Measurements from ENCODE around the gene CMIP.
"Not testable (repeated sequence)": the region's sequence is repeated elsewhere in the genome, so short reads cannot be mapped to it uniquely, and the experiment has no call there.

The CMIP gene

DNA sequence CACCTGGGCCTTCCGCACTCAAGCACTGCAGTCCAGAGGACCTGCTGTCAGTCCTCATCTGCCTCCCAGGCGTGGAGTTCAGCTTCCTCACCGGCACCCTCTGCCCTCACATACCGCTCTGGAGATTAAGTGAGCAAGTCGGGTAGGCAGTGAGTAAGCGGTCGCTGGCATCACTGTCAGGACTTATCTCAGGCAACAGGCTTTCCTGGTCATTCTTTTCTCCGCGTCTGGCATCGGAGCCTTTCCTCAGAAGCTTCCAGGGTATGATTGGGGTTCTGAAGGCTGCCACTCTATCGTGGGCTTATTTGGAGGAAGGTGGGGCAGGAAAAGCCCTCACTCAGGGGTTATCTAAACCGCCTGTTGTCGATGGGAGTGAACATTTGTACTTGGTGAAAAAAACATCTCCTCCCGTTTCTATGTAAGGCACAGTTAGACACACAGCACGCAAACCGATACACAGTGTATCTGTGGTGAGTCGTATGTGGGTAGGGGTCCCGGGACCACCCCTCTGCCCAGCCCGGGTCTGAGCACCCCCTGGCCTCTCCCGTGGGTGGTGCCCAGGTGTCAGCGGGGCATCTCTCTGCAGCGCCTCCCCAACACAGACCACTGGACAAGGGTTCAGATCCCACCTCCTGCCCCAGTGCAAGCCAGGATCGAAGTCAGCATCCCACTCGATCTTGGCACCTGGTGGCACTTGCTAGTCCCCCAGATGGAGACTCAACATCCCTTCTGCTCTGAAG lies 242.0 kb downstream of the CMIP start:
- no peaks in the 10 kb centered on the region for H3K27me3 ChIP-seq (ENCODE audit: control insufficient read depth in 2 of 2, insufficient read depth in 2 of 2, low read length in 2 of 2)
- H3K36me3 ChIP-seq (ENCODE audit: control insufficient read depth in 2 of 2, insufficient read depth in 2 of 2, low read length in 2 of 2) = peaks cover 5 to 25% of the 10 kb centered on the region in 2 donors
- no peaks in the 10 kb centered on the region for H3K9me3 ChIP-seq (ENCODE audit: control insufficient read depth in 2 of 2, low read length in 2 of 2)
- no peak overlapping the region for H3K4me3 ChIP-seq (ENCODE audit: low read length in 2 of 2)
- no peak overlapping the region for H3K9ac ChIP-seq (ENCODE audit: low read depth in 1 of 2, low read length in 2 of 2)
- H3K27ac ChIP-seq (ENCODE audit: low read depth in 2 of 2, low read length in 2 of 2) = no peak overlapping the region
- no peaks in the 10 kb centered on the region for H3K4me1 ChIP-seq (ENCODE audit: control insufficient read depth in 2 of 2, insufficient read depth in 2 of 2, low read length in 2 of 2)

DNA sequence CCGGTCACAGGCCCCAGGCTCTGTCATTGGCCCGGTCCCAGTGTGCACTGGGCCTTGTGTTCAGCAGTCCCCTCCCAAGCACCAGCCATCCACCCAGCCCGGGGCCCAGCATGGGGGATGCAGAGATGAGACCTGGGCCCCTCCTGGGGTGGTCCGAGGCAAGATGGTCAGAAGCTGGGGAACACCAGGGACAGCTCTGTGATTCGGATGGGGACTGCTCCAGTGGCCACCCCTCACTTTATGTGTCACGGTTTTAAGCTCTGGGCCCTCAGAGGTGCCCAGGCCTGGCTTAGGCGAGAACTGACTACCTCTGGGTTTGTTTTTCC lies 242.5 kb downstream of the CMIP start:
- Histone ChIP-seq H3K4me3 (ENCODE audit: low read length in 2 of 2) (no peak overlapping the region), H3K9ac (ENCODE audit: low read depth in 1 of 2, low read length in 2 of 2) (no peak overlapping the region), H3K27ac (ENCODE audit: low read depth in 2 of 2, low read length in 2 of 2) (no peak overlapping the region), H3K27me3 (ENCODE audit: control insufficient read depth in 2 of 2, insufficient read depth in 2 of 2, low read length in 2 of 2) (no peaks in the 10 kb centered on the region), H3K36me3 (ENCODE audit: control insufficient read depth in 2 of 2, insufficient read depth in 2 of 2, low read length in 2 of 2) (peaks cover 10 to 27% of the 10 kb centered on the region in 2 donors), H3K4me1 (ENCODE audit: control insufficient read depth in 2 of 2, insufficient read depth in 2 of 2, low read length in 2 of 2) (no peaks in the 10 kb centered on the region), H3K9me3 (ENCODE audit: control insufficient read depth in 2 of 2, low read length in 2 of 2) (no peaks in the 10 kb centered on the region)

DNA sequence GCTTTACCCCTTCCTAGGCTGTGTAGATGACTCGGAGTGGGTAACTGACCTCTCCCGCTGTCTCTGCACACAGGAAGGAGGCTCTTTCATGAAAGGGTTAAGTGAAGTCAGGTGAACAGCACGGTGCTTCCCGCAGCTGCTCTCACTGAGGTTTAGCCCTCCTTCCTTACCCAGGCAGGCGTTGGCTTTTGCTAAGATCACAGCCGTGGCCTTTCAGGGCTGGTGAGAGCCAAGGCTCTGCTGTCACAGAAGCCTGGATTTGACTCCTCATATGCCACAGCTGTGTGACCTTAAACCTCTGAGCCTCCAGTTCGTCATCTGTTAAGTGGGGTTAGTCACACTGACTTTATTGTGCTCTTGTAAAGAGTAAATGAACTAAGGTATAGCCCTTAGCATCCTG lies 243.6 kb downstream of the CMIP start:
- Histone ChIP-seq H3K27ac (ENCODE audit: low read depth in 2 of 2, low read length in 2 of 2) (no peak overlapping the region), H3K9ac (ENCODE audit: low read depth in 1 of 2, low read length in 2 of 2) (no peak overlapping the region), H3K36me3 (ENCODE audit: control insufficient read depth in 2 of 2, insufficient read depth in 2 of 2, low read length in 2 of 2) (peaks cover 21 to 29% of the 10 kb centered on the region in 2 donors), H3K4me3 (ENCODE audit: low read length in 2 of 2) (no peak overlapping the region), H3K4me1 (ENCODE audit: control insufficient read depth in 2 of 2, insufficient read depth in 2 of 2, low read length in 2 of 2) (peaks cover 0 to 5% of the 10 kb centered on the region in 2 donors), H3K27me3 (ENCODE audit: control insufficient read depth in 2 of 2, insufficient read depth in 2 of 2, low read length in 2 of 2) (no peaks in the 10 kb centered on the region), H3K9me3 (ENCODE audit: control insufficient read depth in 2 of 2, low read length in 2 of 2) (no peaks in the 10 kb centered on the region)

DNA sequence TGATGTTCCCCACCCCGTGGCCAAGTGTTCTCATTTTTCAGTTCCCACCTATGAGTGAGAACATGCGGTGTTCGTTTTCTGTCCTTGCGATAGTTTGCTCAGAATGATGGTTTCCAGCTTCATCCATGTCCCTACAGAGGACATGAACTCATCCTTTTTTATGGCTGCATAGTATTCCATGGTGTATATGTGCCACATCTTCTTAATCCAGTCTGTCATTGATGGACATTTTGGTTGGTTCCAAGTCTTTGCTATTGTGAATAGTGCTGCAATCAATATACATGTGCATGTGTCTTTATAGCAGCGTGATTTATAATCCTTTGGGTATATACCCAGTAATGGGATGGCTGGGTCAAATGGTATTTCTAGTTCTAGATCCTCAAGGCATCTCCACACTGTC lies 244.2 kb downstream of the CMIP start:
- H3K27ac ChIP-seq (ENCODE audit: low read depth in 2 of 2, low read length in 2 of 2); H3K9me3 ChIP-seq (ENCODE audit: control insufficient read depth in 2 of 2, low read length in 2 of 2); H3K4me1 ChIP-seq (ENCODE audit: control insufficient read depth in 2 of 2, insufficient read depth in 2 of 2, low read length in 2 of 2); H3K27me3 ChIP-seq (ENCODE audit: control insufficient read depth in 2 of 2, insufficient read depth in 2 of 2, low read length in 2 of 2); H3K4me3 ChIP-seq (ENCODE audit: low read length in 2 of 2); H3K9ac ChIP-seq (ENCODE audit: low read depth in 1 of 2, low read length in 2 of 2): not testable (repeated sequence)
- peaks cover 28 to 35% of the 10 kb centered on the region in 2 donors for H3K36me3 ChIP-seq (ENCODE audit: control insufficient read depth in 2 of 2, insufficient read depth in 2 of 2, low read length in 2 of 2)

DNA sequence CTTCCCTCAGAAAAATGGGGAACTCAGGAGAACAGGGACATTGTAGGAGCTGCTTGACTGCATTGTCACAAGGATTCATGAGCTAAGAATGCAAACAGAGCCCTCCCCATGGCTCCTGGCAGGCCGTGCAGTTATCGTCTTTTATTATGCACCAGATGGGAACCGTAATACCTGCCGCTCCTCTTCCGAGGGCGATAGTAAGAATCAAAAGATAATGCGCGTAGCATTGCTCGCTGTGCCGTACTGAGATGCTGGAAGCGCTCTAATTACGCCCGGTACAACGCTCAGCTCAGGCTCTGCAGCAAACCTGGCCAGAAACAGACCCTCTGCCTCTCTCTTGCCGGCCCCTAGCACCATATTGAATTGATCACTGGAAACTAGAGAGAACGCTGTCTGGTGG lies 247.4 kb downstream of the CMIP start:
- Histone ChIP-seq H3K27ac (ENCODE audit: low read depth in 2 of 2, low read length in 2 of 2) (peak overlapping the region; percentile 43 to 55), H3K36me3 (ENCODE audit: control insufficient read depth in 2 of 2, insufficient read depth in 2 of 2, low read length in 2 of 2) (peaks cover 43 to 54% of the 10 kb centered on the region in 2 donors), H3K4me1 (ENCODE audit: control insufficient read depth in 2 of 2, insufficient read depth in 2 of 2, low read length in 2 of 2) (peaks cover 5% of the 10 kb centered on the region in 2 donors), H3K27me3 (ENCODE audit: control insufficient read depth in 2 of 2, insufficient read depth in 2 of 2, low read length in 2 of 2) (no peaks in the 10 kb centered on the region), H3K9me3 (ENCODE audit: control insufficient read depth in 2 of 2, low read length in 2 of 2) (no peaks in the 10 kb centered on the region), H3K9ac (ENCODE audit: low read depth in 1 of 2, low read length in 2 of 2) (peak overlapping the region in 1 of 2 donors; percentile 9), H3K4me3 (ENCODE audit: low read length in 2 of 2) (no peak overlapping the region)

DNA sequence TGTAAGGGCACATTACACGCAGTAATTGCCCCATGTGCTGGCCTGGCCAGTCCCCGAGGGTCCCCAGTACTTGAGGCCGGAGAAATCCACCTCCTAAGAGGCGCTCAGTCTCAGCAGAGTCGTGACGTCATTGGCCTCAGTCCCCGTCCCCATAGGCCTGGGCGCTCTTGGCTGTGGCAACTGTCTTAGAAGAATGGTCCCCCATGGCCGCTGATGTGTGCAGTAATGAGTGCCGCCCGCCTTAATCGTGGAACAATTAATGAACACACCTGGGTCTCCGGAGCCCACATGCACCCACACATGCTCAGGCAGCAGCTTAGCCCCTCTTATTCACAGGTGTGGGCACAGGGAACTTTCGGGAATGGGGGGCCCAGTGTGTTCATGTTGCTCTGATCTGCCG lies 248.0 kb downstream of the CMIP start:
- Histone ChIP-seq H3K4me3 (ENCODE audit: low read length in 2 of 2) (no peak overlapping the region), H3K27me3 (ENCODE audit: control insufficient read depth in 2 of 2, insufficient read depth in 2 of 2, low read length in 2 of 2) (no peaks in the 10 kb centered on the region), H3K36me3 (ENCODE audit: control insufficient read depth in 2 of 2, insufficient read depth in 2 of 2, low read length in 2 of 2) (peaks cover 48 to 54% of the 10 kb centered on the region in 2 donors), H3K4me1 (ENCODE audit: control insufficient read depth in 2 of 2, insufficient read depth in 2 of 2, low read length in 2 of 2) (peaks cover 5% of the 10 kb centered on the region in 2 donors), H3K27ac (ENCODE audit: low read depth in 2 of 2, low read length in 2 of 2) (peak overlapping the region; percentile 55 to 66), H3K9me3 (ENCODE audit: control insufficient read depth in 2 of 2, low read length in 2 of 2) (no peaks in the 10 kb centered on the region), H3K9ac (ENCODE audit: low read depth in 1 of 2, low read length in 2 of 2) (no peak overlapping the region)

DNA sequence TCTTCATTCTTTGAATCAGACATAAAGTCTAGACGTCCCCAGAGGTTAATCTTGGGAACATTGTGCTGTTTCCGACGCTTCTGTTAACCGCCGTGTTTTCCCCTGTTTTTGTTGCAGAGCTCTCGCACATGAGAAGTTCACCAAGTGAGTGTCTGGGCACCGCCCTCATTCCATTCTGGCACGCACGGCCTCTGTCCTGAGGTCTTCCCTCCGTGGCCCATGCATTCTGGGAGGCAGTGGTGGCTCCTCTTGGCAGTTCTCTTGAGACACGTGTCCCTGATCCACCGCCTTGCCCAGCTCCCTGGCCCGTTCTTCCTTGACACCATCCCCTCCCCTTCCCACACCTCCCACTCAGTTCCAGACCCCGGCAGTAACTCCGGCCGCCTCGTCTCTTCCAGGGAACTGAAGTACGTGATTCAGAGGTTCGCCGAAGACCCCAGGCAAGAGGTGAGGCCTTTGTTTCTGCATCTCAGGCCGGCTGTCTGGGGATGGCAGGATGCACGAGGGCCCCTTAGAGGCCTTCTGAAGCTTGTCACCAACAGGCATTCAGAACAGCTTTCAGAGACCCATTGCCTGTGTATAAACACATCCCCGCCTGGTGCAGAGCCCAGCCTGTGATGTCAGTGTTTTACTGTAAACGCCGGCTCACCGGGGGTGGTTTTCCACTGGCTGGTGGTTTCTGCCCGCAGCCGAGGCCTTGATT lies 248.6 kb downstream of the CMIP start:
- Histone ChIP-seq H3K9ac (ENCODE audit: low read depth in 1 of 2, low read length in 2 of 2) (no peak overlapping the region), H3K4me1 (ENCODE audit: control insufficient read depth in 2 of 2, insufficient read depth in 2 of 2, low read length in 2 of 2) (peaks cover 5 to 6% of the 10 kb centered on the region in 2 donors), H3K27ac (ENCODE audit: low read depth in 2 of 2, low read length in 2 of 2) (peak overlapping the region; percentile 2 to 66), H3K36me3 (ENCODE audit: control insufficient read depth in 2 of 2, insufficient read depth in 2 of 2, low read length in 2 of 2) (peaks cover 52 to 54% of the 10 kb centered on the region in 2 donors), H3K9me3 (ENCODE audit: control insufficient read depth in 2 of 2, low read length in 2 of 2) (no peaks in the 10 kb centered on the region), H3K4me3 (ENCODE audit: low read length in 2 of 2) (no peak overlapping the region), H3K27me3 (ENCODE audit: control insufficient read depth in 2 of 2, insufficient read depth in 2 of 2, low read length in 2 of 2) (no peaks in the 10 kb centered on the region)

DNA sequence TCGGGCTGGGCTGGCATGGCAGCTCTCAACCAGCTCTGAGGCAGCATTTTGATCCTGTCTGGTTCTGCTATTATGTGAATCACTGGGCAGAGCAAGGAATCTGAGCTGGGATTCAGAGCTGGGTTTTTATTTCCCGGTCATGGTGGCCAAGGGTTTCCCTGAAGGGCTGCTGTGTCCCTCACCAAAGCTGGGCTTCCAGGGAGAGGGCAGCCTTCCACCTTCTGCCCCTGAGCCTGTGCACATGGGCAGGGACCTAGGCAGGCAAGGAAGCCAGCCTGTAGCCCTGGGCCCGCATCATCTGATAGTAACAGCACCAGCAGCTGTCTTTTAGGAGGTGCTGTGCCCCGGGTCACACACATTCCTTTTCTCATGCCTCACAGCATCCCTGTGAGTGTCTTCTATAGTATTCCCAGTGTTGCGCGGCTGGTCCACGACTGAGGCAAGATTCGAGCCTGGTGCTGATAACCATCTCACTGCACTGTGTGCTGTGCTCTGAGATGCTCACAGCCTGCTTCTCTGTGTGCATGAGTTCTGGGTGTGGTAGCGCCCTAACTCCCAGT lies 249.2 kb downstream of the CMIP start:
- Histone ChIP-seq H3K9me3 (ENCODE audit: control insufficient read depth in 2 of 2, low read length in 2 of 2) (no peaks in the 10 kb centered on the region), H3K4me1 (ENCODE audit: control insufficient read depth in 2 of 2, insufficient read depth in 2 of 2, low read length in 2 of 2) (peaks cover 5 to 6% of the 10 kb centered on the region in 2 donors), H3K4me3 (ENCODE audit: low read length in 2 of 2) (no peak overlapping the region), H3K27ac (ENCODE audit: low read depth in 2 of 2, low read length in 2 of 2) (peak overlapping the region; percentile 15 to 66), H3K27me3 (ENCODE audit: control insufficient read depth in 2 of 2, insufficient read depth in 2 of 2, low read length in 2 of 2) (no peaks in the 10 kb centered on the region), H3K9ac (ENCODE audit: low read depth in 1 of 2, low read length in 2 of 2) (no peak overlapping the region), H3K36me3 (ENCODE audit: control insufficient read depth in 2 of 2, insufficient read depth in 2 of 2, low read length in 2 of 2) (peaks cover 58 to 59% of the 10 kb centered on the region in 2 donors)

DNA sequence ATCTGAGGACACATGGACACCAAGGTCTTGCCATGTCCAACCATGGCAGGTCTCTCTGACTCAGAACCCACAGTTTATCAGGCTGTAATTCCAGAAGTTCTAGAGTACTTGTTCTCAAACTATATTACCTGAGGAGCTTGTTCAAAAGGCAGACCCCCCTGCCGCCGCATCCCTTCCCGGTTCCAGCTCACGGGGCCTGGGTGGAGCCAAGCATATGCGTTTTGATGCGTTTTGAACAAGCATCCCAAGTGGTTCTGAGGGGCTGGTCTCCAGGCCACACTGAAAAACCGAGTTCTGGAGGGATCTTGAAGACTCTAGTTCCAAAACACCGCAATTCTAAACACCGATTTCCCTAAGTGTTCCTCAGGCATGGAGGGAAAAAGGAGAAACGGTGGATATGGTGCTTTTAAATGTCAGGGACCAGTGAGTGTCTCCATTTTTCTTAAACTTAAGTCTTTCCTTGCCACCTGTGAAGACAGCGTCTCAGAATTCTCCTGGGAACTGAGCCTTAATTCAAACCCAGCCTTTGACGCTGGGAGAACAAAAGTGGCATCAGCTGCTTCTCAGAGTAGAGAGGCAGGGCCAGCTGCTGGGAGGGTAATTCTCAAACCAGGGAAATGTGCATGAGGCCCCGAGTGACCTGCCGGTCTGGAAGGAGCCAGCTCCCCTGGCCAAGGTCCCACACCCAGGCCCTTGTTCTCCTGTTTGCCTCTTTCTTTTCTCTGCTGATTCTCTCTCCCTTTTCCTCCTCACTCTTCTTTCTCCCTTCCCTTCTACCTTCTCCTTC lies 250.1 kb downstream of the CMIP start:
- no peaks in the 10 kb centered on the region for H3K9me3 ChIP-seq (ENCODE audit: control insufficient read depth in 2 of 2, low read length in 2 of 2)
- H3K27me3 ChIP-seq (ENCODE audit: control insufficient read depth in 2 of 2, insufficient read depth in 2 of 2, low read length in 2 of 2) = no peaks in the 10 kb centered on the region
- H3K9ac ChIP-seq (ENCODE audit: low read depth in 1 of 2, low read length in 2 of 2) = no peak overlapping the region
- peaks cover 5 to 6% of the 10 kb centered on the region in 2 donors for H3K4me1 ChIP-seq (ENCODE audit: control insufficient read depth in 2 of 2, insufficient read depth in 2 of 2, low read length in 2 of 2)
- no peak overlapping the region for H3K4me3 ChIP-seq (ENCODE audit: low read length in 2 of 2)
- peaks cover 65 to 66% of the 10 kb centered on the region in 2 donors for H3K36me3 ChIP-seq (ENCODE audit: control insufficient read depth in 2 of 2, insufficient read depth in 2 of 2, low read length in 2 of 2)
- H3K27ac ChIP-seq (ENCODE audit: low read depth in 2 of 2, low read length in 2 of 2) = peak overlapping the region; percentile 11 to 66

All from mucosa of rectum (tissue), 2 donors.